NCI-H1105 (cell line): ENCODE data around the gene MGAT4B.
A peak's percentile ranks its signal among the peaks of the same experiment; 100 is the strongest.
"Not testable (repeated sequence)": the region's sequence is repeated elsewhere in the genome, so short reads cannot be mapped to it uniquely, and the experiment has no call there.

Experiments
- DNase-seq: peaks from one replicate; lab custom pipeline; 2025; lab: John Stamatoyannopoulos, UW

MGAT4B gene

GRCh38 chr5:179806250-179807048, at the start of gene MGAT4B:
Gene MGAT4B (minus strand): TSS chr5:179806866. CDS start chr5:179806583, 283 bp downstream.
- DNase-seq = peak; percentile 37

DNA sequence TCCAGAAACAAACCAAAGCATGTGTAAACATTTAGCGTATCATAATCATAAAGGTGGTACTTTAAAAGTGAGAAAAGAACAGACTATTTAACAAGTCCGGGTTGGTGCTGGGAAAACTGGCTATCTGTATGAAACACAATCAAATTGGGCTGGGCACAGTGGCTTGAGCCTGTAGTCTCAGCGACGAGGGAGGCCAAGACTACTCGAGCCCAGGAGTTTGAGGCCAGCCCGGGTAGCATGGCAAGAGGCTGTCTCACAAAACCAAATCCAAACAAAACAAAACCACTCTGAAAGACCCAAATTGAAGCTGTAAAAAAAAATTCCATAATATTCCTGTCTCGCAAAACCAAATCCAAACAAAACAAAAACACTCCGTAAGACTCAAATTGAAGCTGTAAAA, 47.7 kb upstream of the MGAT4B start:
- no peak for DNase-seq

- no peak for DNase-seq
Measured at GRCh38 chr5:179852993-179853547, 46.4 kb upstream of the MGAT4B start.

- no peak for DNase-seq
Measured at GRCh38 chr5:179841621-179842020, 35.0 kb upstream of the MGAT4B start.

DNA sequence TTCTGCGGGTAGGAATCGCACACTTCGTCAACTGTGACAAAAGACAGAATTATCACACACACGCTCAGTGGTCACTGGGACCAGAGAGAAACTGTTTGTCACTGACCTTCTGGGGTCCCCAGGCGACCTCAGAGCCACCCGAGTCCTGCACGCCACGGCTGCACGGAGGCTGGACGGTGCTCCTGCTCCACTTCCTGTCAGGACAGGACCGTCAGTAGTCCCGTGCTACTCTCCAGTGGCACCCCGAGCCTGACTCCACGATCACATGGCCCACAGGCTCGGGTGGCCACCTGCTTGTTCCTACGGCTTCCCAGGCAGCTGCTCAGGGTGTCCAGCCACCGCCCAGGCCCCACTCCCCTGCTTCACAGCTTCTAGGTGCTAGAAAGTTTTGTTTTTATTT, 34.1 kb upstream of the MGAT4B start:
- DNase-seq = no peak

DNA sequence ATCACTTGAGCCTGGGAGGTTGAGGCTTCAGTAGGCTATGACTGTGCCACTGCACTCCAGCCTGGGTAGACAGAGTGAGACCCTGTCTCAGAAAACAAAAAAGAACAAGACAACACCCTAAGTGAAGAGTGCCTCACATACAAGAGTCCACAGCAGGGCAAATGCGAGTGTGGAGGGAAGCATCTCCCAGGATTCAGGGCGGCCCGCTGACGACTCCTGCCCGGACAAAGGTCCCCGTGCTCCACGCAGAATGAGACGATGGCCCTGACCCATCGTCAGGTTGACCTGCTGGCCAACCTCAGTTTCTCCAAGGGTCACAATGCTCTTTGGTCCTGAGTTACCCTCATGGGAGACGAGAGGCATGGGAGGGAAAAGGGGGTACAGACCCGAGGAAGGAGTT, 33.7 kb upstream of the MGAT4B start:
- no peak for DNase-seq

- DNase-seq = no peak
Measured at GRCh38 chr5:179839328-179840256, 32.9 kb upstream of the MGAT4B start.

DNA sequence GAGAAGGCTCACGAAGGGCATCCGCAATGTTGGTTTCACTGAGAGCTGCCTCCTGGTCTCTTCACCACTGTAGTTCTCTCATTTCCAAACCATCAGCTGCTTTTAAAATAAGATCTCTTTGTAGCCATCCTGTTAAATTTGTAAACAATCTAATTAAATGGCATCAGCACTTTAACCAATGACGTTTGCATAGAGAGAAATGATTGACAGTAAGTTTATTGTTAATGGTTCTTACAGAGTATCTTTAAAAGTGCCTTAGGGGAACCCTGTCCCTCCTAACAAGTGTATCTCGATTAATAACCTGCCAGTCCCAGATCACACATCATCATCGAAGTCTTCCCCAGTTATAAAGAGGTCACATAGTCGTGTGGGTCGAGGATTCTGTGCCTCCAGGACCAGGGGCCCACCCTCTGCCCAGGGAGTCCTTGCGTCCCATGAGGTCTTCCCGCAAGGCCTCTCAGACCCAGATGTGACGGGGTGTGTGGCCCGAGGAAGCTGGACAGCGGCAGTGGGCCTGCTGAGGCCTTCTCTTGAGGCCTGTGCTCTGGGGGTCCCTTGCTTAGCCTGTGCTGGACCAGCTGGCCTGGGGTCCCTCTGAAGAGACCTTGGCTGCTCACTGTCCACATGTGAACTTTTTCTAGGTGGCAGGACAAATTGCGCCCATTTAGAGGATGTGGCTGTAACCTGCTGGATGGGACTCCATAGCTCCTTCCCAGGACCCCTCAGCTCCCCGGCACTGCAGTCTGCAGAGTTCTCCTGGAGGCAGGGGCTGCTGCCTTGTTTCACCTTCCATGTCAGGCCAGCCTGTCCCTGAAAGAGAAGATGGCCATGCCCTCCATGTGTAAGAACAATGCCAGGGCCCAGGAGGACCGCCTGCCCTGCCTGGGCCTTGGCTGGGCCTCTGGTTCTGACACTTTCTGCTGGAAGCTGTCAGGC, 30.7 kb upstream of the MGAT4B start:
- no peak for DNase-seq

DNA sequence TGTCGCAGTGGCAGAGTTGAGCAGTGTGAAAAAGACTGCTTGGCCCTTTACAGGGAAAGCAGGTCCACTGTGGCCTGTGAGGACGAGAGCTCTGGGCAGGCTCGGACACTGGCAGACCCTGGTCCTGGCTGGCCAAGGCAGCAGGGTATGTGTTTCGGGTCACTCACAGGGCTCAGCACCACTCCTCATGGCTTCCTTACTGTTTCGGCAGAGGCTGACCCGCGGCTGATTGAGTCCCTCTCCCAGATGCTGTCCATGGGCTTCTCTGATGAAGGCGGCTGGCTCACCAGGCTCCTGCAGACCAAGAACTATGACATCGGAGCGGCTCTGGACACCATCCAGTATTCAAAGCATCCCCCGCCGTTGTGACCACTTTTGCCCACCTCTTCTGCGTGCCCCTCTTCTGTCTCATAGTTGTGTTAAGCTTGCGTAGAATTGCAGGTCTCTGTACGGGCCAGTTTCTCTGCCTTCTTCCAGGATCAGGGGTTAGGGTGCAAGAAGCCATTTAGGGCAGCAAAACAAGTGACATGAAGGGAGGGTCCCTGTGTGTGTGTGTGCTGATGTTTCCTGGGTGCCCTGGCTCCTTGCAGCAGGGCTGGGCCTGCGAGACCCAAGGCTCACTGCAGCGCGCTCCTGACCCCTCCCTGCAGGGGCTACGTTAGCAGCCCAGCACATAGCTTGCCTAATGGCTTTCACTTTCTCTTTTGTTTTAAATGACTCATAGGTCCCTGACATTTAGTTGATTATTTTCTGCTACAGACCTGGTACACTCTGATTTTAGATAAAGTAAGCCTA, 29.8 kb upstream of the MGAT4B start:
- DNase-seq = no peak

GRCh38 chr5:179834871-179835270, 28.2 kb upstream of the MGAT4B start:
- DNase-seq = not testable (repeated sequence)

DNA sequence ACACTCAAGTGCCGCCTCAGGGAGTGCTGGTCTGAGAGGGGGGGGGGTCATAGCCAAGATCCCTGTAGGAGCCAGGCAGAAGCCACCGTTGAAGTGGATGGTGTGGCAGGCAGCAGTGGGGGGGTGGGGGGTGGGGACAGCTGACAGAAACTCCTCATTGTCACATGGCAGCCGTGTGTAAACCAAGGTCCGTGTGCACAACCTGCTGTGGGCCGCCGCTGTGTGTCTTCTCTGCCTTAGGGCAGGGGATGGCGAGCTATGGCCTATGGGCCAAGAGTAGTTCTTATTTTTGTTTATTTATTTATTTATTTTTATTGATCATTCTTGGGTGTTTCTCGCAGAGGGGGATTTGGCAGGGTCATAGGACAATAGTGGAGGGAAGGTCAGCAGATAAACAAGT, 27.5 kb upstream of the MGAT4B start:
- no peak for DNase-seq

DNA sequence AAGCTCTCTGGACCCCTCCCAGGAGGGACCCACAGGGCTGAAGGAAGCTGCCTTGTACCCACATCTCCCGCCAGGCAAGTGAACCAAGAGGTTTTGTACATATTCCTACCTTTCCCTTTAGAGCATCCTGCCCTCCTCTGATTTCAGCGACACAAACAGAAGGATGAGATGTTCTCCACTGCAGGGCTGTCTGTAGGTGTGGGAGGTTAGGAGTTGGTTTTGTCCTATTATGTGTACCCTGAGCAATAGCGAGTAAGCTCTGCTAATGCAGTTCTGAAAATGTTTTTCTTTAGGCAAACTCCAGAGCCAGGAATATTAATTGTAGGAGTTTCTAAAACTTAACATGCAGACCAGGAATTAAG, 27.0 kb upstream of the MGAT4B start:
- DNase-seq = no peak

DNA sequence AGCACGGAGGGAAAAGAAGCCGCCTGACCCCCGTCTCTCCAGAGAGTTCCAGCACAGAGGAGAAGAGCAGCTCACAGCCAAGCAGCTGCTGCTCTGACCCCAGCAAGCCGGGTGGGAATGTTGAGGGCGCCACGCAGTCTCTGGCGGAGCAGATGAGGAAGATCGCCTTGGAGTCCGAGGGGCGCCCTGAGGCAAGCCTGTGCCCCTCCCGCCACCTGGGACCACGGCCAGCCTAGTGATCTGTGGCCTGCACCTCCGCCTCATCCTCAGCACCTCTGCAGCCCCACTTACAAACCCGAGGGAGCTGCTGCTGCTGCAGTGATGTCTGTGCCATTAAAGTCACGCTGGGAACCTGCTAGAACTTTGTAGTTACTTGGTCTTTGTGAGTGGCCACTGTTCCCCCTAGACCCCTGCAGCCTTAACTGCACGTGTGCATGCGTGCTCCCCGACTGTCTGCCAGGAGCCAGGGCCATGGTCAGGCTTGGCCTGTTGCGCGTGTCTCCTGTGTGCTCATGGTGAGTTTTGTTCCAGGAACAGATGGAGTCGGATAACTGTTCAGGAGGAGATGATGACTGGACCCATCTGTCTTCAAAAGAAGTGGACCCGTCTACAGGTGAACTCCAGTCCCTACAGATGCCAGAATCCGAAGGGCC, 26.5 kb upstream of the MGAT4B start:
- no peak for DNase-seq

DNA sequence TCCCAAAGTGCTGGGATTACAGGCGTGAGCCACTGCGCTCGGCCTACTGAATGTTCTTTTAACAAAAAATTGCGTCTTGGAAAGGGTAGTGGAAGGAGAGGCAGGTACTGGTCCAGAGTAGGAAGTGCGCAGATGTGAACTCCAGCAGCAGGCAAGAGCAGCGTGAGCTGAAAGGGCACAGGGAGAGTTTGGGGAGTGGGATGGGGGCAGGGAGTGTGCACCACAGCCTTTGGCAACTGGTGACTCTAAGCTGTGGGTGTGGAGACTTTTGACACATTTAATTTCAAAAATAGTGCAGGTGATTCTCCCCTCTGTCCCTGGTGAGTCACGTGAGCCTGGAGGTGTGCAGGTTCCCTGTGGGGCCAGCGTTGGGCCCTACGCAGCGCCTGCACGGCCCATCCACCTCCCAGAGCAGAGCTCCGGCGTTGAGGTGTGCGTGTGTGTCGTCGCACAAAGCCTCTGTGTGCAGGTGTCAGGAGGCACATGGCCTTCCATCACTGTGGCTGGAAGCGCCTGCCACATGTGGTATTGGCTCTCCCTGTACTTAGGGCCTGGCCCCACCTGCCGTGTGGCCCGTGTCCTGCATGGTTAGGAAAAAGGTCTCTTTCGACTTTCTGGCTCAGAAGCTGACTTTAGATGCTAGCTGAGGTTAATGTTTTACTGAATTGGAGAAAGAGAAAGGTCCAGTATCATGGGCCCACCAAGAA, 25.5 kb upstream of the MGAT4B start:
- no peak for DNase-seq

- no peak for DNase-seq
Measured at GRCh38 chr5:179830818-179831468, 24.3 kb upstream of the MGAT4B start.

- DNase-seq = no peak
Measured at GRCh38 chr5:179829732-179830435, 23.2 kb upstream of the MGAT4B start.

DNA sequence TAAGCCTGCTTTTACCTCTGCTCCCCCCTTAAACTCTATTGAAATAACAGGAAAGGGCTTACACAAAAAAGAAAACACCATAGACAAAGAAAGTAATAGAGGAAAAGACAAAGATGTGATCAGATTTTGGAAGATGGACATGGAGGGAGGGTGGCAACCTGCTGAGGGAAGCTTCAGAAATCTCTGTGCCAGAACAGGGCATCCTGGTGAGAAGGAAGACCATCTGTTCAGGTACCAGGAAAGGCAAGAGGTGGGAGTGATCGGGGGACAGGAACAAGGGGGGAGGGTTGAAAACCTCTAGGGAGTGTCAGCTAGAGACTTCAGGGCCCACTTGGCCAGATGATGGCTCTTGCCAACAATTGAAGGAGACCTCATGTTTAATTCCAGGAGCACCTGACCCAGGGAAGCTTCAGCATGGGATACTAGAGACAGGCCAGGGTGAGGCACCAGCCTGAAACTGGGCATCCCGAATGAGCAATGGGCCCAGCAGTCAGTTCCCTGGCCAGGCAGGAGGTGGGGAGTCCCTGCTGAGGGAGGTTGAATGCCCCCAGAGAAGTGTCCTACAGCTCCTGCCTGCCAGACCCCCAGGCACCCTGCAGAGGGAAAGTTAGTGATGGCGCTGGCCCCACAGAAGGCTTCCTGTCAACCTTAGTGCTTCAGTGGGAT, 22.2 kb upstream of the MGAT4B start:
- DNase-seq = no peak

DNA sequence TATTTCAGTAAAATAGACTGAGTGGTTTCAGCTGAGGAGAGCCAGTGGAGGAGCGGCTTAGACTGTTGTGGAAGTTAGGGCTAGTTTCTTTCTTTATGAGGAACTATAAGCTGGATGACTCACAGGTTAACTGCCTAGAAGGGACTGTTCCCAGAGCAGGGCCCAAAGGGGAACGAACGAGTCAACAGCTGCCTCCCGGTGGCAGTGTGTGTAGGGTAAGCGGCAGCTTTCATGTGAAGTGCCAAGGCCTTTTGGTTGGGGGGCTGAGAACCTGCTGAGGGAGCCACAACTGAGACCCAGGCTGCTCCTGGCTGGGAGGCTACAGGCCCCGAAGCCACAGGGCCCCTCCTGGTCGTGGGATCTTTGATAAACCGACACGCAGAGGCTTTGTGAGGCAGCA, 21.0 kb upstream of the MGAT4B start:
- DNase-seq = no peak
